ENCODE measurements around the gene JAK1.

JAK1 gene

GRCh38 chr1:64887689-64888217 lies 78.6 kb downstream of the JAK1 start:
- no peak for FAIRE-seq

DNA sequence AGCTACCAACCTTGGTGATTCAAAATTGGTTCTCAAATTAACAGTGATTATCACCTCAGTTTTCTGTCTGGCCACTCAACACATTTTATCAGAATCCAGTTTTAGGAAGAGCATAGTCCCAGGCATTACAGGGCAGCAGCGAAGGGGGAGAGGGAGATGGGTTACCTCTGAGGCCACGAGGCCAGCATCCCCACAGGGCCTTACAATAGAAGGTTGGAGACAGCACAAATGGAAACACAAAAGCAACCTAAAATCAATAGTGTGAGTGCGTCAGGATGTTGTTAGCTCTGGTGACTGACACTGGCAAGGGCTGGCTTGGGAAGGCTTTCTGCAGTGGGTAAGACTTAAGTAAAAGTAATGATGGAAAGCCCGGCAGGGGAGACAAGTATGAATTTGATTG lies 79.5 kb downstream of the JAK1 start:
- FAIRE-seq = no peak

DNA sequence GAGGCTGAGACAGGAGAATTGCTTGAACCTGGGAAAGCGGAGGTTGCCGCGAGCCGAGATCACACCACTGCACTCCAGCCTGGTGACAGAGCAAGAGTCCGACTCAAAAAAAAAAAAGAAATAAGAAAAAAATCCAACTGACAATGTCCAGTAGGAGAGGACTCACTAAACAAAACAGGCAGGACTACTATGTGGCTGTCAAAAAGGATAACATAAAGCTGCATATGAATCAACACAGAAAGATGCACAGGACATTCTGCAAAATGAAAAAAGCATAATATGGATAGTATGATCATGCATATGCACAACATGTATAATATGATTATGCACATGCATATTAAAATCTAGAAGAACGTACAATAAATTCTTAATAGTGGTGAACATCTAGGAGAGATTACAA lies 80.7 kb downstream of the JAK1 start:
- no peak for FAIRE-seq

GRCh38 chr1:64884261-64885040 lies 81.9 kb downstream of the JAK1 start:
- no peak for FAIRE-seq

GRCh38 chr1:64882574-64883255 lies 83.6 kb downstream of the JAK1 start:
- no peak for FAIRE-seq

DNA sequence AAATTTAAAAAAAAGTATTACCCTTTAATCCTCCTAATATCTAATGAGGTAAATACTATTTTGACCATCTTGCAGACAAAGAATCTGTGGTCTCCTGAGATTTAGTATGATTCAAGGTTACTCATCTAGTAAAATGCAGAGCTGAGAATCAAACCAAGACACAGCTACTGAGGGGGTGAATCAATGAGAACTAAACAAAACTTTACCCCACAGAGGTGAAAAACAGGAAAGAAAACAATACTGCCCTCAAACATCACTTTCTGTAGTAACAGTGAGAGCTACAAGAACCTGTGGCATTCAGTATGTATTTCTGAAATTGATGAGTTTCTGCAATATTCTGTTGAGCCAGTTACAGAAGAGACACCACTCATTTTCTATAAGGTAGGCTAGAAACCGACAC lies 85.1 kb downstream of the JAK1 start:
- FAIRE-seq = no peak

GRCh38 chr1:64880449-64880848 lies 85.9 kb downstream of the JAK1 start:
- FAIRE-seq = no peak

GRCh38 chr1:64878931-64879611 lies 87.3 kb downstream of the JAK1 start:
- no peak for FAIRE-seq

DNA sequence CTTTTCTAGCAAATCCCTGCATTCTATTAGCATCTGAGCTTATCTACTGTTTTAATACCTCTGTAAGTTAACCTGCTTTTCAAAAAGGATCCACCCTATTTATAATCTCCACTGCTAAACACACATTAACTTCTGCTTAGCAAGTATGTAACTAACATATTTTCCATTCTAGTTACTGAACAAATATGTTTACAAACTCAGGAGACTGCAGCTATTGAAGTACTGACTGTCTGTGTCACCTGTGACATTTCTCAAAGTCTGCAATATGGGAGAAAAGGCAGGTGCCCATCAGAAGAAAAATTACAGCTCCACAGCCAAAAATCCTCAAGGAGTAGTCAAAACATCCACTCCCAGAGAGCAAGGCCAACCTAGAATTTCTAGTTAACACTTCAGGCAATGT lies 88.3 kb downstream of the JAK1 start:
- no peak for FAIRE-seq

- FAIRE-seq = no peak
These were observed 88.8 kb downstream of the JAK1 start for GRCh38 chr1:64877598-64877997.

GRCh38 chr1:64877151-64877550 lies 89.2 kb downstream of the JAK1 start:
- FAIRE-seq = no peak

- FAIRE-seq = no peak
These were observed 90.7 kb downstream of the JAK1 start for GRCh38 chr1:64875606-64876005.

GRCh38 chr1:64875101-64875500 lies 91.2 kb downstream of the JAK1 start:
- no peak for FAIRE-seq

DNA sequence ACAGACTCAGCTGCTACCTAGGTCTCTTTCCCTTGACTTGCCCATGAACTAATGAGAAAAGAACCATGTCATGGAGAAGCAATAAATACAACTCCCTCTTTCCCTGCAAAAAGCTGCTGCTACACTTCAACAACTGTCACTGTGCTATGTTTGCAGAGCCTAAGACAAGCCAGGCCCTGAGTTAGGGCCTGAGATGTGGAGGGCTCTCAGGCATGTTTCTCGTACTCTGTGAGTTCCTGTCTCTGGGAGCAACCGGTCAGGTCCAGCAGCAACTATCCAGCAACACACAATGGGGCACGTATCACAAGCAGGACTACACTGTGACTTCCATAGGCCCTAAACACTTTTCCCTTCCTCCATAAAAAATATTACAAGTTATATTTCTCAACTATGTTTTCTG lies 91.7 kb downstream of the JAK1 start:
- FAIRE-seq = no peak

- FAIRE-seq = no peak
These were observed 92.8 kb downstream of the JAK1 start for GRCh38 chr1:64873576-64873975.

DNA sequence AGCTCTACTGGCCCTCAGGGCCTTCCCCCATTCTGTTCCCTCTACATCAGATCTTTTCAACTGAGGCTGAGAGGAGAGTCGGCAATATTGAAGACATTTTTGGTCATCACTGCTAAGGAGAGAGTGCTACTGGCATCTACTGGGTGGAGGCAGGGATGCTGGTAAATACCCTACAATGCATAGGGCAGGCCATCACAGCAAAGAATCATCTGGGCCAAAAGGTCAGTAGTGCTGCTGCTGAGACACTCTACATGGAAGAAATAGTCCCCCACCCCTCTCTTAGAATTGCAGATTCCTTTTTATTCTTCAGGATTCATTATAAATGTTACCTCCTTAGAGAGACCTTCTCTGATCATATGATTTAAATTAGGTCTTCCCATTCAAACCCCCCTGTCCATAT lies 94.3 kb downstream of the JAK1 start:
- FAIRE-seq = no peak

DNA sequence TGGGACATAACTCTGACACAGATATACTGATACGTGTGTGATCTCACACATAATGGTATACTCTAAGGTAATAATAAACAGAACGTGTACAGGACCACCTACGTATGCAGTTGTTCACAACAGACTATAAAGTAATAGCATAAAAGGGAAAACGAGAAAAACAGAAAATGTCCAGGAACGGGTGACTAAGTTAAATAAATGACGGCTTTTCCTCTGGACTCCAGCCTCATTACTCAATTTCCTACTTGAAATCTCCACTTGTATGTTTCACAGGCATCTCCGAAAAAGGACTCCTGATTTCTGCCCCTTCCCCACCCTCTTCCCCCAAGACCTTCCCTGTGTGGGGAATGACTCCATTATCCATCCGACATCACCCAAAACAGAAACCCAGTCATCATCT lies 95.1 kb downstream of the JAK1 start:
- no peak for FAIRE-seq

- no peak for FAIRE-seq
These were observed 99.1 kb downstream of the JAK1 start for GRCh38 chr1:64867266-64867665.

GRCh38 chr1:64866689-64867088 lies 99.7 kb downstream of the JAK1 start:
- FAIRE-seq = no peak

DNA sequence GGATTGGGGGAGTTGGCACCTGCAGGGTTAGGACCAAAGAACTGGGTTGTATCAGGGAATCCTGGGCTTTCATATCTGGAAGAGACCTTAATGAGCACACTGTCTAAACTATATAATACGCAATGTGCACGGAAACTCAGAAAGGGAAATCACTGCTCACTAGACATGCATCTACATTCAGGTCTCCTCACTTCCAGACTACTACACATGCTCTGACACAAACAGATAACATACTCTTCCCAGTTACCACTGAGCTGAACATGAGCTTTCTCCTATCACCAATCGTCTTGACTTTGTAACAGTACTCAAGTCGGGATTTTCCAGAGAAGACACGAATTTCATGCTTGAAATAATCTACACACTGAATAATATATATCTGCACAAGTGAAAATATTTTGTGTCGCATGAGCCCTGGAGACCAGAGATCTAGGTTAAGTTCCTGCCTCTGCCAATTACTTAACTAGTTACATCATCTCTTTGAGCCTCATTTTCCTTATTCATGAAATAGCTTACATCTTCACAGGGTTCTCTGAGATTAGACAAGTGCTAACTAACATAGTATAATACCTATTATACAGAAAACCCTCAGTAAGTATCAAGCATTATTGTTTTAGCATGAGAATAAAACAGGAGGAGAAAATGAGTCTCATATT lies 101.1 kb downstream of the JAK1 start:
- FAIRE-seq = no peak

DNA sequence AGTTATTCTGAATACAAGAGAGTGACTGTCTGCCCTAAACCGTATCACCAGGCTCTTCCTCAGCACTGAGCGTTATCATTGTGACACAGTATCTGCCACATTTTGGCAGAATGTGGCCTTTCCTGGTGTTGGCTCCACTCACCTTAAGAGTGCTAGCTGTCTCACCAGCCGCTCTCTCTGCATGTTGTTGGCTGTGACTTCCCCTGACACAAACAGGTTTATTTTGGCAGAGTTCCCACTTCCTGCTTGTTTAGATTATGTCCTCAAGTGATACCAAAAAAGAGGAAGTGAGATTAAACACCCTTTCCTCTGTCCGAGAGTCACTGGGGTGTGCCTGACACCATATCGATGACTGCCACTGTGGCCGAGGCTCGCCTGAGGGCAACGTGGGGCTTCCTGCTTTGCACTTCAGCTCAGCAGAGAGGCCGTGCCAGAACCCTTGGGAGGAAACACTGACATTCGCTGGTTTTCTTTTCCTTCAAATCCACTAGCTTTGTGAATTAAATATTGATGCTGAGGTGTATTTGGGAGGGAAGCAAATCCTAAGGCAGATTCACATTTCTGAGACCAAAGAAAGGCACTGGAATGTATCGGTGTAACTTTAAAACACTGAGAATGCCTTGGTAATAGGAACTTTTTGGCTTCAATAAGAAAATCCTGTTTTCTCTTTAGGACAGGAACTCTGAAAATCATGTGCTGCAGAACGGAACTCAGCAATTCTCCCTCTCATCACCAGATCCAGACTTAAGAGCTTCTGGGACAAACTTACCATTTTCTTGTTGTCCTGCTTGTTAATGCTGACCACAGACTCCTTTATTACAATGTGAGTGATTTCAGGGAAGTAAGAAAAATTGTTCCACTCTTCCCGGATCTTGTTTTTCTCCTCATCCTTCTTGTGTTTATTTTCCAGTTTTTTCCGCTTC lies 102.1 kb downstream of the JAK1 start:
- FAIRE-seq = no peak

GRCh38 chr1:64861611-64862010 lies 104.7 kb downstream of the JAK1 start:
- FAIRE-seq = no peak
